HepG2 (cell line): ENCODE measurements around the gene GRK5. TPM values are rescaled to one million over a fixed set of nuclear protein-coding genes. Genes with fewer than 3 reads are reported as not detected.

Experiments used
- ATAC-seq: fragments of 200-7000 bp; cut with Tn5 transposase; 3 replicates; pipeline ENCODE4 v1.9.1; 2020; ENCODE audit warnings: mild to moderate bottlenecking, moderate library complexity
- BruUV-seq: library from RNA; stranded (reverse); fragments of 400-500 nt; replicated peaks from 2 replicates; lab custom pipeline; 2021; lab: Mats Ljungman, UMichigan
- CTCF ChIA-PET: fragments of 300-600 bp; formaldehyde crosslinking; extraction: SDS; loops from one replicate; lab custom pipeline; 2021; ENCODE audit warnings: low total read pairs, inconsistent platforms, low intra/inter-chr PET ratio; lab: Yijun Ruan, JAX
- POLR2A ChIA-PET: fragments of 350-600 bp; sonication (Branson Sonifier 250); formaldehyde crosslinking; loops from one replicate; lab custom pipeline; 2020; ENCODE audit warnings: antibody characterized with exemption, inconsistent platforms; lab: Yijun Ruan, JAX
- DNase-seq: peaks from one replicate; pipeline ENCODE4 v3.0.0-alpha.2; 2015; ENCODE audit warnings: low spot score
- FAIRE-seq: peaks from 3 replicates; lab custom pipeline; 2011; peaks lifted over from hg19 to GRCh38; lab: Jason Lieb, UNC
- H2AFZ ChIP-seq: one replicate; pipeline ENCODE4 v1.6.1; 2011; ENCODE audit warnings: low read length, inconsistent platforms
- H3K27ac ChIP-seq: fragments of 300-600 bp; 3 replicates; pipeline ENCODE4 v1.8.0; 2011; ENCODE audit warnings: mixed run types, mild to moderate bottlenecking, mixed read lengths, low read length, inconsistent platforms; ENCODE audit not compliant: insufficient read depth; ENCODE audit errors: extremely low read length
- H3K27me3 ChIP-seq, 2 experiments: fragments of 200-600 bp in 1 of 2; 2 replicates in 1 of 2; 3 replicates in 1 of 2; pipeline versions ENCODE4 v1.6.0 to v1.8.0; 2011; ENCODE audit warnings: low read length in 2 of 2, mild to moderate bottlenecking in 2 of 2, moderate library complexity in 2 of 2, inconsistent platforms in 1 of 2; ENCODE audit not compliant: insufficient read depth in 2 of 2, control insufficient read depth in 1 of 2
- H3K36me3 ChIP-seq, 2 experiments: fragments of 200-600 bp in 1 of 2; replicated peaks in 1 of 2; 2 replicates in 1 of 2; 3 replicates in 1 of 2; pipeline versions ENCODE4 v1.5.1 to v1.8.0; 2011; ENCODE audit warnings: low read length in 2 of 2, inconsistent platforms in 1 of 2; ENCODE audit not compliant: insufficient read depth in 2 of 2, control insufficient read depth in 1 of 2
- H3K4me1 ChIP-seq: 2 replicates; pipeline ENCODE4 v1.5.1; 2012; ENCODE audit warnings: low read length, inconsistent platforms; ENCODE audit not compliant: insufficient read depth
- H3K4me2 ChIP-seq: 2 replicates; pipeline ENCODE4 v1.6.0; 2011; ENCODE audit warnings: low read depth, low read length, inconsistent platforms
- H3K4me3 ChIP-seq, 3 experiments: fragments of 200-600 bp in 1 of 3; sonication (generic), shearing (Covaris generic) in 1 of 3; replicated peaks in 1 of 3; 2 replicates each; pipeline ENCODE4 v1.5.1; 2011 to 2016; ENCODE audit warnings: low read length in 3 of 3, inconsistent platforms in 2 of 3, low read depth in 2 of 3, mild to moderate bottlenecking in 2 of 3, control low read depth in 1 of 3, mixed read lengths in 1 of 3; ENCODE audit not compliant: insufficient read depth in 1 of 3
- H3K79me2 ChIP-seq: one replicate; pipeline ENCODE4 v1.6.1; 2011; ENCODE audit warnings: low read length, inconsistent platforms; ENCODE audit not compliant: insufficient read depth
- H3K9ac ChIP-seq: 2 replicates; pipeline ENCODE4 v1.6.0; 2011; ENCODE audit warnings: mild to moderate bottlenecking, low read depth, low read length, inconsistent platforms; ENCODE audit not compliant: insufficient read depth
- H3K9me3 ChIP-seq: 2 replicates; pipeline ENCODE4 v1.5.1; 2012; ENCODE audit warnings: mild to moderate bottlenecking, low read length
- H4K20me1 ChIP-seq: 2 replicates; pipeline ENCODE4 v1.6.0; 2011; ENCODE audit warnings: inconsistent platforms, mild to moderate bottlenecking, low read length, moderate library complexity; ENCODE audit not compliant: insufficient read depth
- ATRX ChIP-seq: sonication (generic); formaldehyde crosslinking; IDR thresholded peaks from 2 replicates; pipeline ENCODE4 v1.4.0; 2020; ENCODE audit warnings: missing genetic modification reagents, borderline replicate concordance
- FOXK1 ChIP-seq: sonication (generic); formaldehyde crosslinking; IDR thresholded peaks from 2 replicates; pipeline ENCODE4 v1.4.0; 2020; ENCODE audit warnings: low read depth, missing genetic modification reagents, borderline replicate concordance
- HNRNPL ChIP-seq: fragments of 200-400 bp; formaldehyde crosslinking; IDR thresholded peaks from 2 replicates; pipeline ENCODE4 v1.6.1; 2017; ENCODE audit warnings: mild to moderate bottlenecking, low read depth, low read length
- MAFK ChIP-seq, 2 experiments: IDR thresholded peaks in 1 of 2; conservative IDR thresholded peaks in 1 of 2; 2 replicates each; pipeline ENCODE4 v1.6.1; 2011; ENCODE audit warnings: improper control_type of control experiment in 2 of 2, low read length in 2 of 2
- MBD4 ChIP-seq: IDR thresholded peaks from 2 replicates; pipeline ENCODE4 v1.6.1; 2012; ENCODE audit warnings: low read length, inconsistent platforms, borderline replicate concordance
- MYNN ChIP-seq: sonication (generic); formaldehyde crosslinking; IDR thresholded peaks from 2 replicates; pipeline ENCODE4 v1.4.0; 2020; ENCODE audit warnings: mild to moderate bottlenecking, low read depth, missing genetic modification reagents
- MZF1 ChIP-seq: sonication (generic); formaldehyde crosslinking; IDR thresholded peaks from 2 replicates; pipeline ENCODE4 v1.8.1; 2023; ENCODE audit warnings: mild to moderate bottlenecking, missing genetic modification reagents, borderline replicate concordance
- PRDM10 ChIP-seq: sonication (generic); formaldehyde crosslinking; IDR thresholded peaks from 2 replicates; pipeline ENCODE4 v1.4.0; 2020; ENCODE audit warnings: low read depth, missing genetic modification reagents
- SOX6 ChIP-seq, 2 experiments: fragments of 450-650 bp in 1 of 2; sonication (generic) in 1 of 2; formaldehyde crosslinking in 1 of 2; IDR thresholded peaks; 2 replicates each; pipeline versions ENCODE4 v1.4.0 to v1.6.1; 2017 to 2020; ENCODE audit warnings: antibody characterized with exemption in 1 of 2, mild to moderate bottlenecking in 1 of 2, missing genetic modification reagents in 1 of 2
- THYN1 ChIP-seq: sonication (generic); formaldehyde crosslinking; IDR thresholded peaks from 2 replicates; pipeline ENCODE4 v1.8.1; 2023; ENCODE audit warnings: low read depth, mild to moderate bottlenecking, moderate library complexity, missing genetic modification reagents, borderline replicate concordance
- ZNF432 ChIP-seq: sonication (generic); formaldehyde crosslinking; IDR thresholded peaks from 2 replicates; pipeline ENCODE4 v1.5.0; 2020; ENCODE audit warnings: missing genetic modification reagents, mild to moderate bottlenecking, borderline replicate concordance
- ZNF629 ChIP-seq: sonication (generic); formaldehyde crosslinking; conservative IDR thresholded peaks from 2 replicates; pipeline ENCODE4 v1.5.0; 2020; ENCODE audit warnings: missing genetic modification reagents
- ZNF841 ChIP-seq: sonication (generic); formaldehyde crosslinking; IDR thresholded peaks from 2 replicates; pipeline ENCODE4 v1.8.1; 2023; ENCODE audit warnings: missing genetic modification reagents, borderline replicate concordance
- WGBS: methylation state at CpG from one replicate; pipeline ENCODE4 v1.1.6; 2017; ENCODE audit warnings: low lambda C conversion rate; 5-methylcytosine and 5-hydroxymethylcytosine counted together
- in situ Hi-C: cut with HindIII; loops from 2 replicates; pipeline ENCODE4 v1.10.0; 2017; ENCODE audit warnings: low pct_unique_long_range_greater_than_20kb; ENCODE audit not compliant: extremely low pct_ligation_motif_present
- intact Hi-C: fragments of 100-400 bp; cut with micrococcal nuclease; formaldehyde crosslinking; loops from one replicate; pipeline ENCODE4 v1.10.0; 2022; ENCODE audit not compliant: unreplicated experiment
- polyA plus RNA-seq, 8 experiments: library from polyadenylated mRNA; depleted of rRNA in 3 of 8; stranded (reverse) in 7 of 8; unstranded in 1 of 8; fragments of >200 nt; fragmentation: Illumina TruSeq in 4 of 8; extraction: Trizol in 4 of 8; gene quantifications; 2 replicates each; pipeline versions ENCODE4 v1.2.1 to v1.2.3, GENCODE V29; 2011 to 2016; ENCODE audit warnings: low read depth in 4 of 8, missing spikeins in 1 of 8, mixed read lengths in 1 of 8; ENCODE audit not compliant: insufficient read depth in 1 of 8
- total RNA-seq, 5 experiments: library from RNA; depleted of rRNA; stranded (reverse); fragments of >200 nt; fragmentation: Illumina TruSeq; extraction: Trizol; gene quantifications; 2 replicates each; pipeline ENCODE4 v1.2.3, GENCODE V29; 2016; ENCODE audit warnings: low read depth in 1 of 5

Gene GRK5
- total and polyA plus RNA-seq, 2 of the 13 experiments (the other 11 are each of a cell fraction or from before 2014, with no cell fraction given) = 10.4 to 12.6 TPM

- no peak for TF ChIP-seq PRDM10 (CRISPR knock-in tag)
- peak; percentile 78 for TF ChIP-seq ZNF629 (CRISPR knock-in tag)
- Histone ChIP-seq H3K79me2 (peaks cover 7% of the 10 kb centered on the region), H3K9me3 (no peaks in the 10 kb centered on the region), H3K36me3 (no peaks in the 10 kb centered on the region), H3K27me3 (no peaks in the 10 kb centered on the region), H3K4me2 (no peak overlapping the region), H3K27ac (no peak overlapping the region), H3K4me1 (peaks cover 42% of the 10 kb centered on the region), H3K9ac (no peak overlapping the region), H2AFZ (no peak overlapping the region), H4K20me1 (no peaks in the 10 kb centered on the region), H3K4me3 (no peak overlapping the region)
- ChIA-PET CTCF (no interaction called here), POLR2A (no interaction called here)
- 100% methylated on average over 2 of the region's 12 CpGs for WGBS
- DNase-seq = no peak
- in situ Hi-C loops (no loop called here), intact Hi-C loops (no loop called here)
- no peak for ATAC-seq
- BruUV-seq = no TSS peak
- no peak for FAIRE-seq
Measured at GRCh38 chr10:119308089-119308488, 100.7 kb downstream of the GRK5 start.

- peaks cover 7% of the 10 kb centered on the region for H3K79me2 ChIP-seq
- ChIA-PET POLR2A (no interaction called here), CTCF (no interaction called here)
- H3K4me3 ChIP-seq = no peak overlapping the region
- FAIRE-seq (no peak), ATAC-seq (no peak), DNase-seq (no peak)
- no peaks in the 10 kb centered on the region for H3K9me3 ChIP-seq
- intact Hi-C loops = no loop called here
- peaks cover 42% of the 10 kb centered on the region for H3K4me1 ChIP-seq
- H3K9ac ChIP-seq = no peak overlapping the region
- 97% methylated on average over 19 of the region's 24 CpGs for WGBS
- no peaks in the 10 kb centered on the region for H4K20me1 ChIP-seq
- H3K36me3 ChIP-seq = no peaks in the 10 kb centered on the region
- in situ Hi-C loops = no loop called here
- no peak overlapping the region for H2AFZ ChIP-seq
- H3K27me3 ChIP-seq = no peaks in the 10 kb centered on the region
- no peak overlapping the region for H3K27ac ChIP-seq
- no peak overlapping the region for H3K4me2 ChIP-seq
- no TSS peak for BruUV-seq
- no peak for TF ChIP-seq THYN1 (CRISPR knock-in tag)
- TF ChIP-seq SOX6 (IDR thresholded peaks at IDR 0.05) = no peak
- no peak for TF ChIP-seq SOX6 (CRISPR knock-in tag; IDR thresholded peaks at IDR 0.05)
- TF ChIP-seq FOXK1 (CRISPR knock-in tag) = no peak
- TF ChIP-seq MBD4 = no peak
- no peak for TF ChIP-seq ZNF432 (CRISPR knock-in tag)
- TF ChIP-seq ATRX (CRISPR knock-in tag) = no peak
- no peak for TF ChIP-seq MYNN (CRISPR knock-in tag)
- no peak for TF ChIP-seq MAFK (conservative IDR thresholded peaks at IDR 0.05 in 1 of 2, IDR thresholded peaks at IDR 0.05 in 1 of 2; ENCODE audit: low read length in 2 of 2)
- no peak for TF ChIP-seq ZNF841 (CRISPR knock-in tag)
- no peak for TF ChIP-seq MZF1
- TF ChIP-seq HNRNPL = no peak
Measured at GRCh38 chr10:119308551-119309422, 101.4 kb downstream of the GRK5 start.
